Measurements from ENCODE around the gene FKBP6.

DNA sequence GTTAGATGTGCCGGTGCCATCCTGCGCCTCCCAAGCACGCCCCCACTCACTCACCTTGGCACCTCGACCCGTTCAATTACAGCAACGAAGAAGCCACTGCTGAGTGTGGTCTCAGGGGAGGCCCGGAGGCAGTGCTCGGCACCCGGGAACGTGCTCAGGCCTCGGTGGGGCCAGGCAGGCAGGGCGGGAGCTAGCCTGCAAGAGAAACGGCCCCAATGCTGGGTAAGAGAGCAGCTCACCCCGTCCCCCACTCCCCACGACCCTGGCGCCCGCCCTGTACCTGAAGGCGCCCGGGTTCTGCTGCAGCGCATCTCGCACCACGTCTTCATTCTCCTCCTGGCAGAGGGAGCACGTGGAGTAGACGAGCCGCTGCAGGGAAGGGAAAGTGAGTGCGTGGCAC, 24.4 kb upstream of the FKBP6 start:
- TF ChIP-seq, protein P1, sequence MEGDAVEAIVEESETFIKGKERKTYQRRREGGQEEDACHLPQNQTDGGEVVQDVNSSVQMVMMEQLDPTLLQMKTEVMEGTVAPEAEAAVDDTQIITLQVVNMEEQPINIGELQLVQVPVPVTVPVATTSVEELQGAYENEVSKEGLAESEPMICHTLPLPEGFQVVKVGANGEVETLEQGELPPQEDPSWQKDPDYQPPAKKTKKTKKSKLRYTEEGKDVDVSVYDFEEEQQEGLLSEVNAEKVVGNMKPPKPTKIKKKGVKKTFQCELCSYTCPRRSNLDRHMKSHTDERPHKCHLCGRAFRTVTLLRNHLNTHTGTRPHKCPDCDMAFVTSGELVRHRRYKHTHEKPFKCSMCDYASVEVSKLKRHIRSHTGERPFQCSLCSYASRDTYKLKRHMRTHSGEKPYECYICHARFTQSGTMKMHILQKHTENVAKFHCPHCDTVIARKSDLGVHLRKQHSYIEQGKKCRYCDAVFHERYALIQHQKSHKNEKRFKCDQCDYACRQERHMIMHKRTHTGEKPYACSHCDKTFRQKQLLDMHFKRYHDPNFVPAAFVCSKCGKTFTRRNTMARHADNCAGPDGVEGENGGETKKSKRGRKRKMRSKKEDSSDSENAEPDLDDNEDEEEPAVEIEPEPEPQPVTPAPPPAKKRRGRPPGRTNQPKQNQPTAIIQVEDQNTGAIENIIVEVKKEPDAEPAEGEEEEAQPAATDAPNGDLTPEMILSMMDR (IDR thresholded peaks at IDR 0.05; ENCODE audit: borderline replicate concordance, extremely low read depth, low read length, poor library complexity, severe bottlenecking): no peak
- no peak for TF ChIP-seq EZH2 (IDR thresholded peaks at IDR 0.05; ENCODE audit: borderline replicate concordance, low read depth, low read length, severe bottlenecking)

All from DND-41 (cell line).